ENCODE measurements around the gene IRAK1. TPM values are rescaled to one million over a fixed set of nuclear protein-coding genes. Genes with fewer than 3 reads are reported as not detected.

IRAK1 gene
- total and polyA plus RNA-seq, 2 of the 8 experiments (the other 6 are each of a cell fraction or from before 2014, with no cell fraction given): 26.6 to 41.7 TPM

- TF ChIP-seq CHD7 (IDR thresholded peaks at IDR 0.05; ENCODE audit: insufficient replicate concordance, low read length) (no peak), TEAD4 (IDR thresholded peaks at IDR 0.05; ENCODE audit: low read depth, low read length) (no peak), JUND (IDR thresholded peaks at IDR 0.05; ENCODE audit: low read length) (no peak), GTF2F1 (IDR thresholded peaks at IDR 0.05; ENCODE audit: borderline replicate concordance, low read depth, low read length) (no peak), GABPA (IDR thresholded peaks at IDR 0.05; ENCODE audit: borderline replicate concordance, insufficient read depth, low read length) (no peak)
These were observed 40.1 kb upstream of the IRAK1 start (continued) for GRCh38 chrX:154059729-154060245.
